Stomach (tissue), 9 donors: ENCODE data around the gene TMEM139. TPM values are rescaled to one million over a fixed set of nuclear protein-coding genes. Genes with fewer than 3 reads are reported as not detected.

Experiments used
- DNase-seq, 2 donors: peaks; one replicate each; pipeline versions ENCODE4 v3.0.0 to v3.0.0-alpha.2; 2013 to 2019
- H3K27ac ChIP-seq, 5 donors: fragments of 200-600 bp in 4 of 5; sonication (generic) in 4 of 5; one replicate each; pipeline ENCODE4 v1.5.1; 2013 to 2019; ENCODE audit warnings: mild to moderate bottlenecking in 1 of 5, moderate library complexity in 1 of 5
- H3K27me3 ChIP-seq, 3 donors: fragments of 200-600 bp; sonication (generic); one replicate each; pipeline ENCODE4 v1.5.1; 2017 to 2019; ENCODE audit warnings: mixed run types in 1 of 3
- H3K36me3 ChIP-seq, 4 donors: fragments of 200-600 bp; sonication (generic); 1 replicate in 3 of 4; 2 replicates in 1 of 4; pipeline ENCODE4 v1.5.1; 2016 to 2019
- H3K4me1 ChIP-seq, 4 donors: fragments of 200-600 bp; sonication (generic); one replicate each; pipeline ENCODE4 v1.5.1; 2016 to 2019
- H3K4me3 ChIP-seq, 4 donors: fragments of 200-600 bp; sonication (generic) in 3 of 4; one replicate each; pipeline ENCODE4 v1.5.1; 2016 to 2019; ENCODE audit warnings: mild to moderate bottlenecking in 1 of 4
- H3K9me3 ChIP-seq, 4 donors: fragments of 200-600 bp; sonication (generic); one replicate each; pipeline ENCODE4 v1.5.1; 2016 to 2019
- EP300 ChIP-seq: sonication (generic); formaldehyde crosslinking; IDR thresholded peaks from one replicate; pipeline ENCODE4 v1.6.1; 2017; ENCODE audit warnings: antibody characterized with exemption
- POLR2A ChIP-seq, 4 donors: fragments of 450-650 bp; IDR thresholded peaks; one replicate each; pipeline ENCODE4 v1.6.1; 2016; ENCODE audit warnings: antibody characterized with exemption in 4 of 4, control low read depth in 2 of 4, mild to moderate bottlenecking in 1 of 4, moderate library complexity in 1 of 4
- POLR2AphosphoS5 ChIP-seq, 3 donors: sonication (generic); formaldehyde crosslinking; IDR thresholded peaks; one replicate each; pipeline ENCODE4 v1.6.1; 2016; ENCODE audit warnings: antibody characterized with exemption in 3 of 3
- WGBS, 5 donors: extraction: QIAGEN DNeasy Blood & Tissue Kit in 3 of 5; methylation state at CpG; one replicate each; pipeline versions ENCODE4 v1.1.5 to v1.1.7; 2013 to 2018; 5-methylcytosine and 5-hydroxymethylcytosine counted together
- intact Hi-C: fragments of 100-400 bp; cut with DNase I; formaldehyde crosslinking; loops from one replicate; pipeline ENCODE4 v1.15.1; 2023; ENCODE audit warnings: low total_unique reads
- polyA plus RNA-seq, 3 donors: library from polyadenylated mRNA; stranded (reverse); fragments of 200-250 nt; gene quantifications; one replicate each; pipeline ENCODE4 v1.2.3, GENCODE V29; 2013
- total RNA-seq, 5 donors: library from RNA; depleted of rRNA; stranded (reverse); fragments of >200 nt; gene quantifications; one replicate each; pipeline versions ENCODE4 v1.1.0 to v1.2.3, GENCODE V29; 2014 to 2016
- TF ChIP-seq, protein P1 (sequence below), 7 experiments: fragments of 450-650 bp in 4 of 7; fragments of 200-600 bp in 3 of 7; sonication (generic) in 3 of 7; IDR thresholded peaks; one replicate each; pipeline ENCODE4 v1.5.1; 2016 to 2019; ENCODE audit warnings: antibody characterized with exemption in 7 of 7, control low read depth in 2 of 7, mild to moderate bottlenecking in 1 of 7
- donor health status: healthy with polysubstance abuse.
- donor health status: Bipolar disorder and iron deficiency.
- donor health status: healthy.

TMEM139 gene
- total and polyA plus RNA-seq, 8 donors, result 0.89 to 15.3 (median 6.4) TPM

DNA sequence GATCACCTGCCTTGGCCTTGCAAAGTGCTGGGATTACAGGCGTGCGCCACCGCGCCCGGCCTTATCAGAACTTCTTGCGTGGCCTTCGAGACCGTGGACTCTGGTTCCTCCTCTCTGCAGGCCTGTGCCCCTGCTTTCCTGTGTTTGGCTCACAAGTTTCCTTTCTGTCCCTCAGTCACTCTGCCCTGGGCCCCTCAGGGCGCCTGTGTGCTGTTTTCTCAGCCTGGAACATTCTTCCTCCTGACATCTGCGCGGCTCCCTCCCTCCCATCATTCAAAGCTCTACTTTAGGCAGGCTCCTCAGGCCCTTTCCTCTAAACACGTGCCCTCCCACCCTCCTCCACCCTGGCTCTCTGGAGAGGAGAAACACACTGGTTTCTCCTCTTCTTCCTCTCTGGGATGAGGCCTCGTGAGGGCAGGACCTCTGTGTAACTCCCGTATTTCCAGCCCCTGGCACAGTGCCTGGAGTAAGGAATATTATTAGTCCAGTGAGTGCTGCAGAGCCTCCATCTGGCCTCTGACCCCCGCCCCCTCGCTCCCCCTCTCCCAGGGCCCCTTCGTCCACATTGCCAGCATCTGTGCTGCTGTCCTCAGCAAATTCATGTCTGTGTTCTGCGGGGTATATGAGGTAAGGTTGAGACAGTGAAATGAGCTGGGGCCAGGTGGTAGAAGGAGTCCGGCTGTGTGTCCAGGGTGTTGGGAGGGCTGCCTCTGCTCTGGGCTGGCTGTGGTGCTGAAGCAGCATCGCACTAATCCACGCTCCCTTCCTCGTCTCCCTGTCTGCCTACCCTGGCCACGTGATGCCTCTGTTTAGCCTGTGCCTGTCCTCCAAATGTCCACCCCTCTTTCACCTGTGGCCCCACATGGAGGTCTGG lies 38.2 kb downstream of the TMEM139 start:
- intact Hi-C loops, result no loop called here

DNA sequence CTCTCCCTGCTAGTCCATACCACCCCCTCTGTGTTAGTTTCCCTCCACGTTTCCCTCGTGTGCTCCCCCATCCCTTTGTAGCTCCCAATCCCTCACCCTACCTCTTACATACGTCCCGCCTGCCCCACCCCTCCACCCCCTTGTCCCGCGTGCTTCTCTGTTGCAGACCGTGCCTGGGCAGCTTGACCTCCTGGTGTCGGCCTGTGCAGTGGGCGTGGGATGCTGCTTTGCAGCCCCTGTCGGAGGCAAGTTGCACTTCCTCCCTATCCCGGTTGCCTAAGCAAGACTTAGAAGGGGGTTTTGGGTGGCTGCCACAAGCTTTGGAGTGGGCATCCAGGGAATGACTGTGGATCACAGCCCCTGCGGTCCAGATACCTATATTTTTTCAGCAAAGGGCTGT lies 38.9 kb downstream of the TMEM139 start:
- Histone ChIP-seq H3K4me1 (peaks cover 0 to 20% (median 13%) of the 10 kb centered on the region in 4 donors), H3K27me3 (no peaks in the 10 kb centered on the region), H3K9me3 (no peaks in the 10 kb centered on the region), H3K4me3 (no peak overlapping the region), H3K36me3 (no peaks in the 10 kb centered on the region), H3K27ac (no peak overlapping the region)
- intact Hi-C loops, result no loop called here
- DNase-seq, result peak in 1 of 2 donors; percentile 21
- 34 to 56% (median 54%) methylated on average over 12 of the region's 12 CpGs for WGBS, 5 donors
- no peak for TF ChIP-seq EP300
- no peak for TF ChIP-seq POLR2AphosphoS5 (IDR thresholded peaks at IDR 0.05)
- TF ChIP-seq, protein P1, sequence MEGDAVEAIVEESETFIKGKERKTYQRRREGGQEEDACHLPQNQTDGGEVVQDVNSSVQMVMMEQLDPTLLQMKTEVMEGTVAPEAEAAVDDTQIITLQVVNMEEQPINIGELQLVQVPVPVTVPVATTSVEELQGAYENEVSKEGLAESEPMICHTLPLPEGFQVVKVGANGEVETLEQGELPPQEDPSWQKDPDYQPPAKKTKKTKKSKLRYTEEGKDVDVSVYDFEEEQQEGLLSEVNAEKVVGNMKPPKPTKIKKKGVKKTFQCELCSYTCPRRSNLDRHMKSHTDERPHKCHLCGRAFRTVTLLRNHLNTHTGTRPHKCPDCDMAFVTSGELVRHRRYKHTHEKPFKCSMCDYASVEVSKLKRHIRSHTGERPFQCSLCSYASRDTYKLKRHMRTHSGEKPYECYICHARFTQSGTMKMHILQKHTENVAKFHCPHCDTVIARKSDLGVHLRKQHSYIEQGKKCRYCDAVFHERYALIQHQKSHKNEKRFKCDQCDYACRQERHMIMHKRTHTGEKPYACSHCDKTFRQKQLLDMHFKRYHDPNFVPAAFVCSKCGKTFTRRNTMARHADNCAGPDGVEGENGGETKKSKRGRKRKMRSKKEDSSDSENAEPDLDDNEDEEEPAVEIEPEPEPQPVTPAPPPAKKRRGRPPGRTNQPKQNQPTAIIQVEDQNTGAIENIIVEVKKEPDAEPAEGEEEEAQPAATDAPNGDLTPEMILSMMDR (IDR thresholded peaks at IDR 0.05), result no peak
- TF ChIP-seq POLR2A (IDR thresholded peaks at IDR 0.05), result no peak

More for the DNA sequence above, 38.2 kb downstream of the TMEM139 start:
- no peak overlapping the region for H3K27ac ChIP-seq
- WGBS, 5 donors, result 72 to 77% (median 74%) methylated on average over 23 of the region's 23 CpGs
- DNase-seq, result peak in 1 of 2 donors; percentile 60
- TF ChIP-seq POLR2AphosphoS5 (IDR thresholded peaks at IDR 0.05) (no peak), POLR2A (IDR thresholded peaks at IDR 0.05) (no peak), EP300 (no peak)
- TF ChIP-seq, protein P1 (IDR thresholded peaks at IDR 0.05), result no peak
- H3K27me3 ChIP-seq, result no peaks in the 10 kb centered on the region
- H3K36me3 ChIP-seq, result no peaks in the 10 kb centered on the region
- H3K4me3 ChIP-seq, result no peak overlapping the region
- peaks cover 0 to 20% (median 13%) of the 10 kb centered on the region in 4 donors for H3K4me1 ChIP-seq
- no peaks in the 10 kb centered on the region for H3K9me3 ChIP-seq

DNA sequence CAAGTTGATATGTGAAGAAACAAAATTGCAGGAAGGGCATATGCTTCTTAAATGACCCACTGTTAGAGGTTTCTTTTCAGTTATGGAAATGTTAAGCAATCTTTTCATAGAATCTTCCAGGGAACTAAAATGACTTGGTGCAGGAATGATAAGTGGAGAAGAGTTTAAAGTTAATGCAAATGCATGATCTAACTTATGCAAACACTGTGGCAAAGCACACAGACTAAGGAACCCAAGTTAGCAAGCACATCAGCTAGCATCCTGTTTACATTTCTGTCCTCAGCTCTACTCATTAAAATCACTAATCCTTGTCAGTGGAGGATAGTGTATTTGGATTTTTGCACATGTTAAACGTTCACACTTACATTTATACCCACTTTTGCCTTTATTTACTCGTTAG lies 40.5 kb downstream of the TMEM139 start:
- no peaks in the 10 kb centered on the region for H3K9me3 ChIP-seq
- H3K4me3 ChIP-seq, result no peak overlapping the region
- H3K36me3 ChIP-seq, result no peaks in the 10 kb centered on the region
- no peak overlapping the region for H3K27ac ChIP-seq
- WGBS, 5 donors, result 54 to 67% (median 64%) methylated on average over 2 of the region's 2 CpGs
- no peak for DNase-seq
- intact Hi-C loops, result no loop called here
- no peaks in the 10 kb centered on the region for H3K27me3 ChIP-seq
- peaks cover 0 to 20% (median 13%) of the 10 kb centered on the region in 4 donors for H3K4me1 ChIP-seq
- TF ChIP-seq, protein P1 (IDR thresholded peaks at IDR 0.05), result no peak
- TF ChIP-seq EP300 (no peak), POLR2A (IDR thresholded peaks at IDR 0.05) (no peak), POLR2AphosphoS5 (IDR thresholded peaks at IDR 0.05) (no peak)

DNA sequence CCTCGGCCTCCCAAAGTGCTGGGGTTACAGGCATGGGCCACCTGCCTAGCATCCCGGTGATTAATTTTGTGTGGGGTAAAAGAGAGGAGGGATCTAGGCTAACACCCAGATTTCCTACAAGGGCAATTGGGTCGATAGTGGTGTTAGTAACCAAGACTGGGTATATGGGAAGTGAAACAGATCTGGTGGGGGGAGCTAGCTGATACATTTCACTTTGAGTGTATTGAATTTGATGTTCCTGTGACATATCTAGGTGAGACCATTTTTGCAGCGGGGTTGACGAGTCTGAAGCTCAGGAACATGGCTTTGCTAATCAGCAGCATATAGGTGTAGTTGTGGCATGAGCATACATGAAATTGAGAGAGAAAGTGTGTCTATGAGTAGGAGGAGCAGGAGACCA lies 43.1 kb downstream of the TMEM139 start:
- peaks cover 0 to 17% (median 12%) of the 10 kb centered on the region in 4 donors for H3K4me1 ChIP-seq
- no peaks in the 10 kb centered on the region for H3K9me3 ChIP-seq
- no peak for DNase-seq
- TF ChIP-seq, protein P1 (IDR thresholded peaks at IDR 0.05), result no peak
- TF ChIP-seq EP300 (no peak), POLR2A (IDR thresholded peaks at IDR 0.05) (no peak), POLR2AphosphoS5 (IDR thresholded peaks at IDR 0.05) (no peak)
- peaks cover 0 to 4% (median 0%) of the 10 kb centered on the region in 3 donors for H3K27me3 ChIP-seq
- no peaks in the 10 kb centered on the region for H3K36me3 ChIP-seq
- H3K4me3 ChIP-seq, result no peak overlapping the region
- H3K27ac ChIP-seq, result no peak overlapping the region
- intact Hi-C loops, result no loop called here
- 84 to 93% (median 89%) methylated on average over 5 of the region's 5 CpGs for WGBS, 5 donors
